HG03460 (cell line): ENCODE results near the gene DPYSL5.

Experiments used
- ATAC-seq: cut with Tn5 transposase; IDR thresholded peaks from one replicate; pipeline ENCODE4 v1.9.1; 2021; ENCODE audit not compliant: unreplicated experiment

DPYSL5 gene

DNA sequence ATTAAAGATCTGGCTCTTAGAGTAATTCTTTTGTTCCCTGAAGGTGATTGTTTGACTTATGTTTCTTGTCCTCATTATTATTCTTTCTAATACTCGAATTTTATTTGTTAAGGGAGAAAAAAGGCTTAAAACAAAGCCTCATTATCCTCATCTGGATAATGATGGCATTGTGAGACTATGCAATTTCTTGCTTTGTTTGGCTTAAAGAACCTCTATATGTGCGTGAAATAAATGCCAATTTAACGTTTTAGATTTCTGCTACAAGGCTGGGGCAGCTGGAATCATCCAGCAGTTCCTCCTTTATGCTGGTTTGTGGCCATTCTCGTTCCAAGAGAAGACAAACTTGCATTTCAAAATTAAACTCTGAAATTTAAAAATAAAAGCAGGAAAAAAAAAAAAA, 4.9 kb upstream of the DPYSL5 start:
- ATAC-seq: no peak

DNA sequence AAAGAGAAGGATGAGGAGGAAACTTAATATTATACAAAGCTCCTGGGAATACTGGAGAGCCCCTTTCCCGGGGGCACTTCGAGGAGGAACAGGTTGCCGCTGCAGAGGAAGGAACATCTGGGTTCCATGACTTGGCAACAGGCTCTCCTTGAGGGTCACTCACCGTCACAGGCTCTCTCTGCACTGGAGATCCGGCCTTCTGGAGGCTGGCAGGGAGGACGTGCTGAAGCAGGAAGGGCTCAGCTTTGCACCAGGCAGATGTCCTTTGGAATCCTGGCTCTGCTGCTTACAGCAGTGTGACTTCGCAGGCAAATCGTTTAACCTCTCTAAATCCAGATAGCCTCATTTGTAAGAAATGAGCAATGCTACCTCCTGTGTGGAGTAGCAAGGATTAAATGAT, 2.9 kb upstream of the DPYSL5 start:
- no peak for ATAC-seq

DNA sequence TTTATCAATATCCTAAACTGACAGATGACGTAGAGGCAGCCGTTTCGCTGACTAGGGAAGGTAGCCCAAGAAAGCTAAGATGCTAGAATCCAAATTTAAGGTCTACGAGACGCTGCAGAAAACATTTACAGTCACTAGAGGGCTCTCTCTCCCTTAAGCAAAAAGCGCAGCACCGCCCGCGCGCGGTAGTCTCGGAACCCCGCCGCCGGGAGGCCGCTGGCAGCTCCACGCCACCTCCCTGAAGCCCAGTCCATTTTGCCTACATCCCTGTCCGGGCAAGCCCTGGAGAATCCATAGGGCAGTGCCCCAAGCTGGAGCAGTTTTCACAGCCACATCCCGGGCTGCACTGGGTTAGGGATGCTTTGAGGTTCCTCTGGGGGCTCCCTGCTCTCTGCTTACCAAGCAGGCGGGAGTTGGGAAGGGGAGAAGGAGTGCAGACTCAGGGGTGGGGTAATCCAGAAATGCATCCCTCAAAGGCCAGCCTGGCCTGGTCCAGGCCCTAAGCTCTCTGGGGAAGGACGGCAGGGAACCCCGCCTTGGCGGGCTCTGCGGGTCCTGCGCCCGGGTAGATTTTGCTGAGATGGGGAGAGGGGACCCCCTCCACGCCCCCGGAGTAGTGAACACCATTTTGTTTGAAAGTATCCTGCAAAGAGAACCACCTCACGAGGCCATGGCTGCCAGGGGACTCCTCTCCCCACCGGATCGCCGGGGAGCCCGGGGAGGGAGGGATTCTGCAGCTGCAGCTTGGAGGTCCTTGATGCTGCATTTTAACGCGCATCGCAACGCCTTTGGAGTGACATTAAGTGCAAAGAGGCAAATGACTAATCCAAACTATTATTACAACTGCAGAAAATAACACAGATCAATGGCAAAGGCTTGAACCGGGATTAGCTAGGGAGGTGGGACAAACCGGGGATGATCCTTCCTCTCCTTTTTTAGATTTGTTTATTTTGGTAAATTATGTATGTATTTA, 1.3 kb upstream of the DPYSL5 start:
- no peak for ATAC-seq

DNA sequence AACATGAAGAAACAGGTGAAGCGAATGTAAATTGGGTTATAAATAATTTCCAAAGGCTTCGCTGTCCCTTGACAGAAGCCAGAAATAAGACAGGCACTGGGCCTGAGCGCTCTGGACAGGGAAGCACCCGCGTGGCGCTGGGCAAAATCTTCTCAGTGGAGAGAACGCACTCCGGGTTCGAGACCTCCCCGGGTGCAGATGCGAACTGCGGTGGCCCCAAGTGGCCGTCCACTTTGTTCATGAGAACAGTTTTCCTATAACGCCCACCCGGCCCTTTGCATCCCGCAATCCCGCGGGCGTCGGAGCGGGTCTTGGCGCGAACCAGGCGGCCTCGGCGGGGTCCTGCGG, 651 bp upstream of the DPYSL5 start:
- no peak for ATAC-seq

DNA sequence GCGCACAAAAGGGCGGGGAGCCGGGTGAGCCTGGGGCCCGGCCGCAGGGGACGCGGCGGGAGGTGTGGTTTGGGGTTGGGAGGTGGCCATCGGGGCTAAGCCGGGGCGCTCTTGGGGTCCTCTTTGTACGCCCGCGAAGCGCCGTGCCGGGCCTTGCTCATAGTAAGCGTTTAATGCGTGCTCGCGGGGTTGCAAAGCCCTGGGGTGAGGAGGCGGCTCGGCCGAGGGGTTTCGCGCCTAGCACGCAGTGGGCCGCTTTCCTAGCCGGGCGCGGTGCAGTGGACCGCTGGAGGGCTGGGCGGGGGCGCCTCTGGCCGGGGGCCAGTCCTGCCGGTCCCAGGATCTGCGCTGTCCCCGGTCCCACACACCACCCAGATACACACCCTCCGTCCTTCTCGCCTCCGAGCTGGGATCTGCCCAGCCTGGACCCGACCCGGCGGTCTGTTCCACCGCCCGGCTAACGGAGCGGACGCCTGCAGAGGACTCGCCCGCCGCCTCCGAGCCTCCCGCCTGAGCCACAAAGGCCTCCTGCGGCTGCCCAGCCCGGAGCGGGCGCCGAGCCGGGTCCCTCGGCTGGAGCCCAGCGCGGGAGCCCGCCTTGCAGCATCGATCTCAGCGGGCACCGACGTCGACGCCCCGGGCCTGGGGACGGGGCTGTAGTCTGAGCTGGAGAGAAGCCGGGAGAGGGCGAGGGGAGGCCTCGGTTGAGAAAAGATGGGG, 564 bp downstream of the DPYSL5 start:
- no peak for ATAC-seq

DNA sequence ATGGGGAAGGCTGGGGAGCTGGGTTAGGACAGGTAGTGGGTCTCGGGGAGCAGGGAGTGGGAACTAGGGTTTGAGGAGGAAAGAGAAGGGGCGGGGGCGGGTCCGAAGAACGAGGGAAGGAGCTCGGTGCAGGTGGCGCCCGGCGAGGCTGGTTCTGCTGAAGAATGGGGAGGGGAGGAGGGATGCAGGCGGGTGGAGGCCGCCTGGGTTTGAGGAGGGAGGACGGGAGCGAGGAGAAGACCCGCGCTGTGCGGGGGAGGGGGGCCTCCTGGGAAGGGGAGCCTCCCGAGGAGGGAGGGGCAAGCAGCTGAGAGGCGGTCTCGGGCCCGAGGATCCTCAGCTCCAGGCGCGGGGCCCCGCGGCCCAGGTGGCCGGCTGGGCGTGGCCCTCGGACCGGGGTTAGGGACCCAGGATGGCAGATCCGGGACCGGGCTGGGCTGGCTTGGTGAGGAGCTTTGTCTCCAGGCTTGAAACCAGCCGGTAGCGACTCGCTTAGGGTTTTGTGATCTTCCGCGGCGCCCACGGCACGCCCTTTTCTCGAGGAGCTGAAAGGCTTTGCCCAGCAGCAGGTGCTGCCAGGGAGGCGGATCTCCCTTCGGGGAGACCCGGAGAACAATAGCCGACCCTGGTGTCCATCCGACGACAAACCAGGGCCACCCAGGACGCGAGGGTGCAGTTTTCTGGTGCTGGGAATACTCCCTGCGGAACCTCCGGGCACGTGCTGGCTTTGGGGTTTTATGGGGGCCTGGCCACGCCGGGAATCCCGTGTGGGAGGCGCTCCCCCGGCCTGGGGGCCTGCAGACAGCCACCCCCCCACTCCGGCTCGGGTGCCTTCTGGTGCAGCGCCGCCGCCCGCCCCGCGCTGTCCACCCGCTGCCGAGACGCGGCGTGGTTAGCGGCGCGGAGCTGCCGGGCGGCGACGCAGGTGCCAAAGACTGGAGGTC, 1.4 kb downstream of the DPYSL5 start:
- ATAC-seq: no peak

DNA sequence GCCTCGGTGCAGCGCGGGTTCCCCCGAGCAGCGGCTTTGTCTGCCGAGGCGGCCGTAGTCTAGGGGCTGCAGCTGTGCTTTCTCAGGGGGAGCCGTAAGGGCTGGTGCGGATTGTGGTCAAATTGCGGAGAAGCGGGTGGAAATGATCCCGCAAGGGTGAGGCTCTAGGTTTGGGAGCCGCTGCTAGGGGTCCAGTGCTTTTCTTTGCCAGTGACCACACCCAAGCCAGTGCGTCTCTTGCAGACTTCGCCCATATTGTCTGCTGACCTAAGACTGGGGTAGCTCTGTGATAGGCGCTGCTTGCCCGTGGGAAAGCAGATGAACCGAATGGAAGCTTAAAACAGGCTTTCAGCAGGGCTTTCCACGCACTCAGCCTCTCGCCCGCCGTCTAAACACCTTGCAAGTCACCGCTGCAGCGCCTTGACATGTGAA, 2.1 kb downstream of the DPYSL5 start:
- ATAC-seq: no peak

DNA sequence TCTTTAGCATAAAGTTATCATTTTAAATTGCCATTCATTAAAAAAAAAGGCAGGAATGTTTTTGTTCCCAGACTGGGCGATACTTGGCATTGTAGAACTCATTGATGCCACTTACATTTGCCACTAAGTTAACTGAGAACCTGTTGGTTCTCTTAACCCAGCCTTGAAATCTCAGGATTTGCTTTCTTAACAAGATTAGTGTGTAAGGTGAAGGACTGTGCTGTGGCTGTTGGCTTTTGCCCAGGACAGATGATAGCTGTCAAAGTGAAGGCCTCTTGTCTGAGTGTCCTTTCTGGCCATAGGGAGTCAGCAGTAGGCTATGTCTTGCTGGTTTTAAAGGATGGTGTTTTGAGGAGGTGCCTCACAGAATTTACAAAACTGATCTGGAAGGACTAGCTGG, 2.6 kb downstream of the DPYSL5 start:
- no peak for ATAC-seq

DNA sequence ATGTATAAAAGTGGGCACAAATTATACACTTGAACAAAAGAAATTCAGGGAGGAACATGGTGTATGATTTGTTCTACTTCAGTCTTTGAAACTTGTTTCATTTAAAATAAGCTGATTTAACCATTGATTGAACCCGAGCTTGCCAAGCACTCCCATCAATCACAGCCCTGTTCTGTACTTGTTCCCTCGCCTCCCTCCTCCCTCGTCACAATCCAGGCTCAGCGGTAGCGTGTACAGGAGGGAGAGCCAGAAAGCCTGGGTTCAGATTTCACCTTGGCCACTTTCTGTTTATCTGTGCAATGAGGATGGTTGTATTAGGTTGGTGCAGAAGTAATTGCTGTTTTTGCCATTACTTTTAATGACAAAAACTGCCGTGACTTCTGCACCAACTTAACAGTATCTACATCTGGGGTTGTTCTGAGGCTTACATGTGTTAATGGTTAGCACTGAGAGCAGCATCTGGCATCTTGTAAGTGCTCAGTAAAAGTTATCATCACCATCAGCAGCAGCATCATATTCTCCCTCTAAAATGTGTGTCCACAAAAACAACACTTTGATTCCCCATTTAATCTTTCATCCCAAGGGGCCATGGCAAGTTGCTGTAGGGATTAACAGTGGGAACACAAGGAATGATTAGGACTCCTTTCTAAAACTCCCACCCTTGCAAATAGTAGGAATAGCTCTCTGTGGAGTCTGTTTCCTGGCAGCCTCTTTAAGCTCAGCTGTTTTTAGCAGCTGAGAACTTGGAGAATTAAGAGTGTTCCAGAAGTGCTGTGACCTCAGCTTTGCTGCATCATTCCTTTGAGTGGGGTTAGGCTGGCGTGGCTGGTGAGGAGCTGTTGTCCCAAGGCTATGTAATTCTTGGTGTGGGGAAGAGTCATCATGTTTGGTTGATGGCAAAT, 4.7 kb downstream of the DPYSL5 start:
- no peak for ATAC-seq

DNA sequence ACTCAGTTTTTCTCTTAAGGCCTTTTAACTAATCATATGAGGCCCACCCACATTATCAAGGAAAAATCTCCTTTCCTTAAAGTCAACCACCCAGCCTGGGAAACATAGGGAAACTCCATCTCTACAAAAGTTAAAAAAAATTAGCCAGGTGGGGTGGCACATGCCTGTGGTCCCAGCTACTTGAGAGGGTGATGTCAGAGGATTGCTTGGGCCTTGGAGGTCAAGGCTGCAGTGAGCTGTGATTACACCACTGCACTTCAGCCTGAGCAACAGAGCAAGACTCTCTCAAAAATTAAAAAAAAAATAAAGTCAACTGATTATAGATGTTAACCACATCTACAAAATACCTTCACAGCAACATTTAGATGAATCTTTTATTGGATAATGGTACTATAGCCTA, 5.8 kb downstream of the DPYSL5 start:
- ATAC-seq: no peak

DNA sequence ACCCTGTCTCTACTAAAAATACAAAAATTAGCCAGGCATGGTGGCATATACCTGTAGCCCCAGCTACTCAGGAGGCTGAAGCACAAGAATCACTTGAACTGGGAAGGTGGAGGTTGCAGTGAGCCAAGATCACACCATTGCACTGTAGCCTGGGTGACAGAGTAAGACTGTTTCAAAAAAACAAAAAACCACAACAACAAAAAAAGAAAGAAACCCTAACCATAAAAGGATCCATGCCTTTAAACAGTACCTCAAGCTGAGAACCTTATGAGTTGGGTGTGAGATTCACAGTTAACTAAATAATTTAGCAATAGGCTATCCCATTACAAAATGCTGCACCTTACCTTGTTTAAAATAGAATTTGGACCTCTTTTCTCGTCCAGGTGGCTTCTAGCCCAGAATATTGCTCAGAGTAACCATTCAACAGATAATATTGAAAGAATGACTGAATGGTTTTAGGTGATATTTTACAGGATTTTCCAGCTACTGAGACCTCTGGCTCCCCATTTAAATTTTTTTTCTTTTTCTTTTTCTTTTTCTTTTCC, 6.4 kb downstream of the DPYSL5 start:
- no peak for ATAC-seq

DNA sequence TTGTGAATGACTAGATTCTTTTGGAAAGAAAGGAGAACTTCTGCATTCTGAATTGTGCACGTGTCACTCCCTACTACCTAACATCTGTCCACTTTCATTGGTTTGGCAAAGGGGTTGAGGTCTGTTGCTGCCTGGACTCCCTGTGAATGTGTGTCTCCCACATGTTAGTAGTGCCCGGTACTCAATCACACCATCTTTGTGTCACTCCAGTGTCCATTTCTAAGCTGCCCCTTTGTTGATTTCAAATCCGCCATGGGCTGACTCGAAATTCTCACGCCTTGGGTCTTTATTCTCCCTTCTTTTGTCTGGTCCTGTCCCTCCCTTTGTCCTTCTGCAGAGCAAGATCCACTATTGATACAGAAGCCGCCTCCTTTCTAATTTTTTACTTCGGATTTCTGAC, 7.5 kb downstream of the DPYSL5 start:
- ATAC-seq: no peak

DNA sequence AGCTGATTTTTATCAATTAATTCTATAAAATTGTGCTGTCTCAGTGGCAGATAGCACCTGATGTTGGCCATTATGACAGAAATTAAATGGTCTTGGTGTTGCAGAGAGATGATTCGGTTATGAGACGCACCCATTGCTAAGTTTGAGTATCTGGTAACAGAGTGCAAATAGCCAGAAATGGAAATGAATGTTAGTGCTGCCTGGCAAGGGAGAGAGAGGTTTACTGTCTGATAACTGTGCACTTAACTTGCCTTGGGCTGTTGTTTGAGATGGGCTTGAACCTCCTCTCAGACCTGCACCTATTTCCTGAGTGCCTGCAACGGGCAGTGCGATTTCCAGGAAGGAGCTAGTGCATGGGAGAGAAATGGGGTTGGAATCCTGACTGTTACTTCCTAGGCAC, 11.7 kb downstream of the DPYSL5 start:
- ATAC-seq: no peak

DNA sequence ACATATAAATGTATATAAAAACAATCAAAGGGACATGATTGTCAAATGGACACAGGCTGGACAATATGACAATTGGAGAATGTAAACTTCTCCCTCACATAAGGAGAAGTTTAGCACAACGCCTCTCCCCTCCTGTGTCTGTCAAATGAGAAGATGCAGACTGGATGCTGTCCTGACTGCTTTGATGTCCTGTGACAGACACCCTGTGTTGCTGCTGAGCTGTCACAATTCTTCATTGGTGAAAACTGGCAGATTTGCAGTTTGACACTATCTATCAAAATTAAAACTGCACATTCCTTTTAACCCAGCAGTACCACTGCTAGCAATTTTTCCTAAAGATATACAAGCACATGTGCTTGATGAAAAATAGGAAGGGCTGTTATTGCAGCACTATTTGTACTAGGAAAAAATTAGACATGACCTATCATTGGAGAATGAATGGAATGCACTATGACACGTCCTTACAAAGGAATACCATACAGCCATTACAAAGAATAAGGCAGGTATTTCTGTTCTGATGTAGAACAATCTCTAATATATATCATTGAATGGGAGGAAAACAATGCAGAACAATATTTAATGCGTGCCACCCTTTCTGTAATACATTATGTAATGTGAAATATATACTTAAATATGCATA, 12.4 kb downstream of the DPYSL5 start:
- no peak for ATAC-seq

DNA sequence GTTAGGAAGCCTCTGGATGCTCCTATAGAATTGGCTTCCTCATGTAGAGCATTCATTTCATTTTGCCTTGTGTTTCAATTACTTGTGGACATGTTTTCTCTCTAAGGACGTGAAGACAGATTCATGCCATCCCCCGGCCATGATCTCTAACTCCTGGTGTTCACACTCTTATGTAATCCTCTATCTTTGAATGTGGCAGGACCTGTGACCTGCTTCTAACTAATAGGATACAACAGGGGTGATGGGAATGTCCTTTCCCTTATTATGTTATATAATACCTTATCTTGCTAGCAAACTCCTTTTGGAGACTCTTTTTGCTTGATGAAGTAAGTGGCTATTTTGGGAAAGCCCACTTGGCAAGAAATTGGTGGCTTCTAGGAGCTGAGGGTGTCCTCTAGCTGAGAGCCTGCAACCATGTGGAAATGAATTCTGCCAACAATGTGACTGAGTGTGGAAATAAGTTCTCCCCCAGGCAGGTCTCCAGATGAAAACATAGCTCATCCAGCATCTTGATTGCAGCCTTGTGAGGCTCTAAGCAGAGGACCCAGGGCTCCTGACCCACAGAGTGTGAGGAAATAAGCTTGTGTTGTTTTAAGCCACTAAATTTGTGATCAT, 13.8 kb downstream of the DPYSL5 start:
- ATAC-seq: no peak

DNA sequence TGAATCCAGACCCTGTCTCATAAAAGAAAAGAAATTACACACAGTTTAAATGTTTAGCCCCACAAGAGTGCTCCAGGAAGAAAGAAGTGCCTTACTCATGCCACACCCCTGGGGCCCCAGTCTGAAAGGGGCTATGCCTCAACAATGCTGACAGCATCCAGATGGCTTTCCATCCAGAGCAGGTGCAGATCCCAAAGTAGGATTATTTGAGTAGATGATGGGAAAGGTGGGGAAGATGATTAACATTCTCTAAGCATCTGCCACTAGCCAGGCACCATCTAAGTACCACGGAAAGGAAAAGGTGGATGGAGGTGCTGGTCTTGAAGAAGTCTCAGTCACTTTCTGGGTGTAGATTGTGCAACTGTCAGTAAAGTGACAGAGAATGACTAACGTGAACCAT, 16.3 kb downstream of the DPYSL5 start:
- no peak for ATAC-seq

DNA sequence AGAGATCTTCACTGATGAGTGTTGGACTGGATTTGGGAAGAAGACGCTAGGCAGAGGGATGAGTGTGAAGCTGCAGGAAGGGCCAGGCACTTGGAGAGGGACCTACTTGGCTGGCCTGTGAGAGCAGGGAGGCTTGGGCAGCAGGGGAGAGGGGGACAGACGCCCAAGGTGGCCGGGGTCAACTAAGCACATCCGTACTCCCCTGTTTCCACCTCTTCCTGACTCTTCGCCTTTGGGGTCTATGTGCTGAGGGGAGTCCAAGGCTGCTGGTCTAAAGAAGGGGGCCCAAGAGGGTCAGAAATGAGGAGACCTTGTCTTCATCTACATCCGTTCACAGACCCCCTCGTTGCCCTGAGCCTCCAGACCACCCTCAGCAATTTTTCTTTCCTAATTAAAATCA, 16.7 kb downstream of the DPYSL5 start:
- ATAC-seq: no peak

DNA sequence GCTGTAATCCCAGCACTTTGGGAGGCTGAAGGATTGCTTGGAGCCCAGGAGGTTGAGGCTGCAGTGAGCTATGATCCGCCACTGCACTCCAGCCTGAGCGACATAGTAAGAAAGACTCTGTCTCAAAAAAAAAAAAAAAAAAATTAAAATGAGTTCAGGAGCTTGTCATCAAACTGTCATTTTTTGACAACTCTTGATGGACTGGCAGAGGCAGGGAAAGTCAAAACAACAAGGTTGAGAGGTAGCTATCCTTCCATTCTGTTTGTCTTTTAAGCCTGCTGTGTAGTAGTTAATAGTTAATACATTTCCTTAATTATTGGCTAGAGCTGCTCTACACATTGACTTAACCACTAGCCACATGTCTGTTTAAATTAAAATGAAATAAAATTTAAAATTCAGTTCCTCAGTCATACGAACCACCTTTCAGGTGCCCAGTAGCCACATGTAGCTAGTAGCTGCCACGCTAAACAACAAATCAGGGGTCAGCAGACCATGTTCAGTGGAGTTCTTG, 22.7 kb downstream of the DPYSL5 start:
- no peak for ATAC-seq
